ENCODE data around the gene DYNLT1. TPM values are rescaled to one million over a fixed set of nuclear protein-coding genes. Genes with fewer than 3 reads are reported as not detected.

DYNLT1 gene
- total and polyA plus RNA-seq, 9 of the 15 experiments (the other 6 are each of a cell fraction or from before 2014, with no cell fraction given): 42.2 to 583 (median 127) TPM

DNA sequence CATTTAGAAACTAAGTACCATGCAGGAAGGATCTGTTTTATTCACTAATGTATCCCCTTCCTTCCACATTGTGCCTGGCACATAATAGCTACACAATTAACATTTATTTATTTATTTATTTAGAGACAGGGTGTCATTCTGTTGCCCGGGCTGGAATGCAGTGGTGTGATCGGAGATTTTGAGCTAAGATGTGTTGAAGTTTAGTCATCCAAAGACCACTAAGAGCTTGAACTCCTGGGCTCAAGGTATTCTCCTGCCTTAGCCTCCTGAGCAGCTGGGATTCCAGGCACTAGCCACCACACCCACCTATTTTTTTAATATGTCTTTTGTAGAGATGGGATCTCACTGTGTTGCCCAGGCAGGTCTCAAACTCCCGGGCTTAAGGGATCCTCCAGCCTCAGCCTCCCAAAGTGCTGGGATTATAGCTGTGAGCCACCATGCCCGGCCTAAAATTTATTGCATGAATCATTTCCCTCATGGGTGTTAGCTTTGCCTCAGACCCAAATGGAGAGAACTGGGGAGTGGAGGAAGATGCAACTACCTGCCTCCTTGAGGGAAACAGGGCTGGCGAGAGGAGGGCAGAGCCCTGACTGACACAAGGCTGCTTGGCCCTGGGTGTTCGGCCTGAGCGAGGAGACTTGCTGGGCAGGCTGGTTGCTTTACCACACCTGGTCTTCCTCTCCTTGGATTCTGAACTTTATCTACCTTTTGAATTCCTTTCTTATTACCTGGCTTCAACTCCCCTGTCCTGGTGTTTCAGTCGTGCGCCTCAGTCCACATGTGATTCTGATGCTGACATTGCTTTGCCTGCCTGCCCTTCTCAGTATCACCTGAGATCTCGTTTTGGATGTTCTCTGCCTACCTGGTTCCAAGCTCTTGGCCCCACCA, 1.7 kb upstream of the DYNLT1 start:
- H3K79me2 ChIP-seq (ENCODE audit: control insufficient read depth, insufficient read depth, low read length): peaks cover 30% of the 10 kb centered on the region
- no peak for TF ChIP-seq TEAD1 (CRISPR knock-in tag; IDR thresholded peaks at IDR 0.05)
- TF ChIP-seq, protein P1, sequence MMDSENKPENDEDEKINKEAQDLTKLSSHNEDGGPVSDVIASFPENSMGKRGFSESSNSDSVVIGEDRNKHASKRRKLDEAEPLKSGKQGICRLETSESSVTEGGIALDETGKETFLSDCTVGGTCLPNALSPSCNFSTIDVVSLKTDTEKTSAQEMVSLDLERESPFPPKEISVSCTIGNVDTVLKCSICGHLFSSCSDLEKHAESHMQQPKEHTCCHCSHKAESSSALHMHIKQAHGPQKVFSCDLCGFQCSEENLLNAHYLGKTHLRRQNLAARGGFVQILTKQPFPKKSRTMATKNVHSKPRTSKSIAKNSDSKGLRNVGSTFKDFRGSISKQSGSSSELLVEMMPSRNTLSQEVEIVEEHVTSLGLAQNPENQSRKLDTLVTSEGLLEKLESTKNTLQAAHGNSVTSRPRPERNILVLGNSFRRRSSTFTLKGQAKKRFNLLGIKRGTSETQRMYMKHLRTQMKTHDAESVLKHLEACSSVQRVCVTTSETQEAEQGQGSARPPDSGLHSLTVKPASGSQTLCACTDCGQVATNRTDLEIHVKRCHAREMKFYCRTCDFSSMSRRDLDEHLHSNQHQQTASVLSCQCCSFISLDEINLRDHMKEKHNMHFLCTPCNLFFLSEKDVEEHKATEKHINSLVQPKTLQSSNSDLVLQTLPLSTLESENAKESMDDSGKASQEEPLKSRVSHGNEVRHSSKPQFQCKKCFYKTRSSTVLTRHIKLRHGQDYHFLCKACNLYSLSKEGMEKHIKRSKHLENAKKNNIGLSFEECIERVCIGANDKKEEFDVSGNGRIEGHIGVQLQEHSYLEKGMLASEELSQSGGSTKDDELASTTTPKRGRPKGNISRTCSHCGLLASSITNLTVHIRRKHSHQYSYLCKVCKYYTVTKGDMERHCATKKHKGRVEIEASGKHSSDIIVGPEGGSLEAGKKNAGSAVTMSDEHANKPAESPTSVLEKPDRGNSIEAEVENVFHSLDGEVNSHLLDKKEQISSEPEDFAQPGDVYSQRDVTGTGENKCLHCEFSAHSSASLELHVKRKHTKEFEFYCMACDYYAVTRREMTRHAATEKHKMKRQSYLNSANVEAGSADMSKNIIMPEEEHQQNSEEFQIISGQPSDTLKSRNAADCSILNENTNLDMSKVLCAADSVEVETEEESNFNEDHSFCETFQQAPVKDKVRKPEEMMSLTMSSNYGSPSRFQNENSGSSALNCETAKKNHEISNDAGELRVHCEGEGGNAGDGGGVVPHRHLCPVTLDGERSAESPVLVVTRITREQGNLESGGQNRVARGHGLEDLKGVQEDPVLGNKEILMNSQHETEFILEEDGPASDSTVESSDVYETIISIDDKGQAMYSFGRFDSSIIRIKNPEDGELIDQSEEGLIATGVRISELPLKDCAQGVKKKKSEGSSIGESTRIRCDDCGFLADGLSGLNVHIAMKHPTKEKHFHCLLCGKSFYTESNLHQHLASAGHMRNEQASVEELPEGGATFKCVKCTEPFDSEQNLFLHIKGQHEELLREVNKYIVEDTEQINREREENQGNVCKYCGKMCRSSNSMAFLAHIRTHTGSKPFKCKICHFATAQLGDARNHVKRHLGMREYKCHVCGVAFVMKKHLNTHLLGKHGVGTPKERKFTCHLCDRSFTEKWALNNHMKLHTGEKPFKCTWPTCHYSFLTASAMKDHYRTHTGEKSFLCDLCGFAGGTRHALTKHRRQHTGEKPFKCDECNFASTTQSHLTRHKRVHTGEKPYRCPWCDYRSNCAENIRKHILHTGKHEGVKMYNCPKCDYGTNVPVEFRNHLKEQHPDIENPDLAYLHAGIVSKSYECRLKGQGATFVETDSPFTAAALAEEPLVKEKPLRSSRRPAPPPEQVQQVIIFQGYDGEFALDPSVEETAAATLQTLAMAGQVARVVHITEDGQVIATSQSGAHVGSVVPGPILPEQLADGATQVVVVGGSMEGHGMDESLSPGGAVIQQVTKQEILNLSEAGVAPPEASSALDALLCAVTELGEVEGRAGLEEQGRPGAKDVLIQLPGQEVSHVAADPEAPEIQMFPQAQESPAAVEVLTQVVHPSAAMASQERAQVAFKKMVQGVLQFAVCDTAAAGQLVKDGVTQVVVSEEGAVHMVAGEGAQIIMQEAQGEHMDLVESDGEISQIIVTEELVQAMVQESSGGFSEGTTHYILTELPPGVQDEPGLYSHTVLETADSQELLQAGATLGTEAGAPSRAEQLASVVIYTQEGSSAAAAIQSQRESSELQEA (IDR thresholded peaks at IDR 0.05; ENCODE audit: low read depth): no peak
- TF ChIP-seq CBX8 (IDR thresholded peaks at IDR 0.05; ENCODE audit: borderline replicate concordance, extremely low read depth, low read depth, low read length, poor library complexity, severe bottlenecking): peak; percentile 76
- no peak for TF ChIP-seq NR2F6 (CRISPR knock-in tag; IDR thresholded peaks at IDR 0.05)
- H3K9me3 ChIP-seq (replicated peaks; ENCODE audit: control insufficient read depth, insufficient read depth, low read depth, low read length): no peaks in the 10 kb centered on the region
- no TSS peak for BruUV-seq (replicated peaks)
- H3K27ac ChIP-seq (ENCODE audit: extremely low read depth, low read depth, low read length): no peak overlapping the region
- ATAC-seq: no peak
- in situ Hi-C loops (cut with MboI): no loop called here
- CTCF ChIA-PET (ENCODE audit: low intra/inter-chr PET ratio): no interaction called here
- peaks cover 14% of the 10 kb centered on the region; the same call in 2 of the 3 replicates for H3K36me3 ChIP-seq (ENCODE audit: control insufficient read depth, insufficient read depth, low read length)
- WGBS (ENCODE audit: insufficient coverage, low coverage, missing lambda C conversion rate): 28% methylated on average over 10 of the region's 10 CpGs
- no peak overlapping the region for H2AFZ ChIP-seq (ENCODE audit: low read depth, low read length)
- H3K9ac ChIP-seq (ENCODE audit: insufficient read depth in 1 of 2, low read depth in 2 of 2, low read length in 2 of 2): no peak overlapping the region
- intact Hi-C loops (cut with micrococcal nuclease): no loop called here
- H3K4me2 ChIP-seq (ENCODE audit: insufficient read depth, low read length): no peak overlapping the region
- FAIRE-seq: no peak
- H3K4me1 ChIP-seq (replicated peaks in 1 of 2; ENCODE audit: control insufficient read depth in 2 of 2, insufficient read depth in 2 of 2, low read length in 2 of 2): peaks cover 16 to 18% of the 10 kb centered on the region in 2 experiments; a peak in 4 of 5 replicates
- no peaks in the 10 kb centered on the region for H3K9me1 ChIP-seq (ENCODE audit: control insufficient read depth, insufficient read depth, low read length)
- no peaks in the 10 kb centered on the region for H4K20me1 ChIP-seq (replicated peaks; ENCODE audit: control insufficient read depth, insufficient read depth, low read length)
- H3K4me3 ChIP-seq: no peak overlapping the region
- POLR2A ChIA-PET: interaction anchor here (0.6 to 0.8 kb wide), 3 partner anchors 10 to 209 kb away, joined by 3 read pairs; no protein-coding TSS in a partner anchor
- no peak for DNase-seq (ENCODE audit: extremely low read depth in 1 of 4, low spot score in 3 of 4)
- H3K27me3 ChIP-seq (ENCODE audit: control insufficient read depth in 2 of 2, insufficient read depth in 2 of 2, low read length in 2 of 2): peaks cover 8 to 15% of the 10 kb centered on the region in 2 experiments; a peak in 3 of 5 replicates
